Activated effector memory CD4-positive, alpha-beta T cell treated with Interleukin-2 at 50 U/mL for 16 hours (primary cell): ENCODE results near the gene PTH2R.
"Not testable (repeated sequence)": the region's sequence is repeated elsewhere in the genome, so short reads cannot be mapped to it uniquely, and the experiment has no call there.

Experiments used
- DNase-seq: peaks from one replicate; pipeline ENCODE4 v3.0.0-alpha.2; 2020

The PTH2R gene

GRCh38 chr2:208488686-208489564, 82.3 kb downstream of the PTH2R start:
- no peak for DNase-seq

- DNase-seq, result no peak
Measured at GRCh38 chr2:208489687-208490086, 83.1 kb downstream of the PTH2R start.

DNA sequence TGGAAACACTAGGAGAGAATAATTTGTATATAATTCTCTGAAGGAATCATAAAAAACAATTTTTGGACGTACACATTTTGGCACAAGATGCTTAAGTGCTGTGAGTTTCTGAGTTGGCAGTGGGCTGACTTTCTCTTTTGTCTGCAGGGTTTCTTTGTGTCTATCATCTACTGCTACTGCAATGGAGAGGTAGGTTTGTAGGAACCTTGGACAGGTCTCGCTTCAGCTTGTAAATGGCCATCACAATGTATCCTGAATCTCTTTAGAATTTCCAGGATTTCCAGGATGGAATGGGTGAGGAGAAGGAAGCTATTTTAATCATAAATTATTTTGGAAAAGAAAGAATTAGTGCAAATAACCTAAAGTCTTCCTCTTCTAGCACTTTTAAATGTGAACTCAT, 83.9 kb downstream of the PTH2R start:
- no peak for DNase-seq

GRCh38 chr2:208491641-208492040, 85.0 kb downstream of the PTH2R start:
- no peak for DNase-seq

GRCh38 chr2:208492069-208492468, 85.5 kb downstream of the PTH2R start:
- no peak for DNase-seq

GRCh38 chr2:208493186-208493585, 86.6 kb downstream of the PTH2R start:
- DNase-seq, result no peak

- no peak for DNase-seq
Measured at GRCh38 chr2:208496129-208496528, 89.5 kb downstream of the PTH2R start.

DNA sequence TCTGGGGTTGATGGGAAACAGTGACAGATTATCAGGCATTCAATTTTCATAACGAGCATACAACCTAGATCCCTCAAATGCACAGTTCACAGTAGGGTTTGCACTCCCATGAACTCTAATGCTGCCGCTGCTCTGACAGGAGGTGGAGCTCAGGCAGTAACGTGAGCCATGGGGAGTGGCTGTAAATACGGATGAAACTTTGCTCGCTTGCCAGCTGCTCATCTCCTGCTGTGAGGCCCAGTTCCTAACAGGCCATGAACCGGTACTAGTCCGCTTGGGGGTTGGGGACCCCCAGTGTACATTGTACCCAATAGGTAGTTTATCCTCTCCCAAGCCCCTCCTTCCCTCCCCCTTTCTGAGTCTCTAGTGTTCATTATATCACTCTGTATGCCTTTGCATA, 94.6 kb downstream of the PTH2R start:
- no peak for DNase-seq

- no peak for DNase-seq
Measured at GRCh38 chr2:208502288-208502687, 95.7 kb downstream of the PTH2R start.

DNA sequence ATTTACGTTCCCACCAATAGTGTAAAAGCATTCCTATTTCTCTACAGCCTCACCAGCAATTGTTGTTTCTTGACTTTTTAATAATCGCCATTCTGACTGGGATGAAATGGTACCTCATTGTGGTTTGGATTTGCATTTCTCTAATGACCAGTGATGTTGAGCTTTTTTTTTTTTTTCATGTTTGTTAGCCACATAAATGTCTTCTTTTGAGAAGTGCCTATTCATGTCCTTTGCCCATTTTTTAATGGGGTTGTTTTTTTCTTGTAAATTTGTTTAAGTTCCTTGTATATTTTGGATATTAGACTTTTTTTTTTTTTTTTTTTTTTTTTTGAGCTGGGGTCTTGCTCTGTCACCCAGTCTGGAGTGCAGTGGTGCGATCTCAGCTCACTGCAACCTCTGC, 98.8 kb downstream of the PTH2R start:
- DNase-seq, result not testable (repeated sequence)

DNA sequence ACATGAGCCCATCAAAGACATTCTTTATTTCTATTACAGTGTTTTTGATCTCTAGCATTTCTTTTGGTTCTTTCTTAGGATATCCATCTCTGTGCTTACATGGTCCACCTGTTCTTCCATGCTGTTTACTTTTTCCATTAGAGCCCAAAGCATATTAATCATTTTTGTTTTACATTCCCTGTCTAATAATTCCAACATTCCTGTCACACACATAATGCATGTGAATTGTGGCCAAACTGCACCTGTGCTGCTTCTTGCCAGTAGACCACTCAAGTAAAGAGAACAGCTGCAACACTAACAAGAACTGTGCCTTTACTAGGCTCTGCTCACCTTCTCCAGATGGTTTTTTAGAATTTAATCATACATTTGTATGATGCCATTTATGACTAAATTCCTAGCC, 103.0 kb downstream of the PTH2R start:
- no peak for DNase-seq

GRCh38 chr2:208511016-208511415, 104.4 kb downstream of the PTH2R start:
- no peak for DNase-seq

DNA sequence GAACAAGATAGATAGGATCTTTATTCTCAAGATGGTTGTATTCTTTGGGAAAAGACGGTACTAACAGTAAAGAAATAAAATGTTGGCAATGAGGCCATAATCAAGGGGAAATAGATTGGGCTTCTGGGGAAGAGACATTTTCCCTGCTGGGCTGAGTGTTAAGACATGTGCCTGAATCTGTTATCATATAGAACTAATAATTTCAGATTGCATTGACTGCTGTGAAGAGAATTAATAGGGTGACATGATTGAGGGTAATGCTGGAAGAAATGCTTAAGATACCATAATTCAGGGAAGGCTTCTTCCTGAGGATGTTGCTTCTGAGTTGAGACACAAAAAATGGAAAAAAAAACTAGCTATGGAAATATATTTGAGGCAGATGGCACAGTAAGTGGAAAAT, 105.0 kb downstream of the PTH2R start:
- DNase-seq, result no peak

- DNase-seq, result no peak
Measured at GRCh38 chr2:208515099-208515498, 108.5 kb downstream of the PTH2R start.

DNA sequence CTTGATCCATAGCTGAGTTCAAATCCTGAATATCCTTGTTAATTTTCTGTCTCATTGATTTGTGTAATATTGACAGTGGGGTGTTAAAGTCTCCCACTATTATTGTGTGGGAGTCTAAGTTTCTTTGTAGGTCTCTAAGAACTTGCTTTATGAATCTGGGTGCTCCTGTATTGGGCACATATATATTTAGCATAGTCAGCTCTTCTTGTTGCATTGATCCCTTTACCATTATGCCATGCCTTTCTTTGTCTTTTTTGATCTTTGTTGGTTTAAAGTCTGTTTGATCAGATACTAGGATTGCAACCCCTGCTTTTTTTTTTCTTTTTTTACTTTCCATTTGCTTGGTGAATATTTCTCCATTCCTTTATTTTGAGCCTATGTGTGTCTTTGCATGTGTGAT, 116.5 kb downstream of the PTH2R start:
- DNase-seq, result not testable (repeated sequence)

- not testable (repeated sequence) for DNase-seq
Measured at GRCh38 chr2:208525165-208525564, 118.6 kb downstream of the PTH2R start.

DNA sequence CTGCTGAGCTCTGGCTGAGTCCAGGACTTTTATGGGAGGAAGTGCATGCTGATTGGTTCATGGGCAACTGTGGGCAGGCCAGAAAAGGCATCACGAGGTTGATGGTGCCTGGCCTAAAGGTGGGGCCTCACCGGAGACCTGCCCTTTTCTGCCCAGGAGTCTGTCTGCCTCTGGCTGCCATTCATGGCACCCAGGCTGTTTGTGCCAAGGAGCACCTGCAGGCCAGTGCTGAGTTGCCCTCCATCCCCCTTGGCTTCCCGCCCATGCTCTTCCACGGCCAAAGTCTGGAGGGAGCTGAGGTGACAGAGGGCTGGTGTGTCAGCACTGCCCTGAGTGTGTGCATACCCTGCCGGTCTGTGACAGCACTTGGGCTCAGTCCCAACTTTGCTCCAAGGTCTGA, 123.2 kb downstream of the PTH2R start:
- no peak for DNase-seq

GRCh38 chr2:208531361-208531760, 124.8 kb downstream of the PTH2R start:
- DNase-seq, result no peak

DNA sequence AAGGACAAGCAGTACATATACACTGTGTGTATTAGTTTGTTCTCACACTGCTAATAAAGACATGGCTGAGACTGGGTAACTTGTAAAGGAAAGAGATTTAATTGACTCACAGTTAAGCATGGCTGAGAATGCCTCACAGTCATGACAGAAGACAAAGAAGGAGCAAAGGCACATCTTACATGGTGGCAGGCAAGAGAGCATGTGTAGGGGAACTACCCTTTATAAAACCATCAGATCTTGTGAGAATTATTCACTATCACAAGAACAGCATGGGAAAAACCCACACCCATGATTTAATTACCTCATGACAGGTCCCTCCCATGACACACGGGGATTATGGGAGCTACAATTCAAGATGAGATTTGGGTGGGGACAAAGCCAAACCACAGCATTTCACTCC, 129.0 kb downstream of the PTH2R start:
- not testable (repeated sequence) for DNase-seq

DNA sequence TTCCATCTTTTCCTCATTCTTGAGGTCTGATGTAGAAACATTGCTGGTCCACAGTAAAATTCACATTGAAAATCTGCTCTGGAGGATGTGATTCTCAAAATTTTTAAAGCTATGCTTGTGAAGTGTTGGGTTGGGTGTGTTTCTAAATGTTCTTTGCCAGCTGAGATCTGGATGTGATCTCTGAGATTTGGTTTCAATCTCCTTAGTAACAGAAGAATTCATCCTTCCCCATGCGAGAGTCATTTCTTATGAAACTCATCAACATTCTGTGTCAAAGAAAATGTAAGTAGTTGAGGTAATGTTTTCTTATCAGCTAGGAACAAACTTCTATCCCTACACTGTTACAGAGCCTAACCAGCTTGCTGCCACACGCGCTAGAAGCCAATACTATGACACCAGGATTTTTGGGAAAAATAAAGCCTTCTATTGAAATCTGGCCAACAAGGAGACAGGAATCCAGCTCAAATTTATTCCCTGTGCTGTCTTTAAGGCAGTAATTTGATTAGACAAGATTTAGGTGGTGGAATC, 134.9 kb downstream of the PTH2R start:
- DNase-seq, result no peak

DNA sequence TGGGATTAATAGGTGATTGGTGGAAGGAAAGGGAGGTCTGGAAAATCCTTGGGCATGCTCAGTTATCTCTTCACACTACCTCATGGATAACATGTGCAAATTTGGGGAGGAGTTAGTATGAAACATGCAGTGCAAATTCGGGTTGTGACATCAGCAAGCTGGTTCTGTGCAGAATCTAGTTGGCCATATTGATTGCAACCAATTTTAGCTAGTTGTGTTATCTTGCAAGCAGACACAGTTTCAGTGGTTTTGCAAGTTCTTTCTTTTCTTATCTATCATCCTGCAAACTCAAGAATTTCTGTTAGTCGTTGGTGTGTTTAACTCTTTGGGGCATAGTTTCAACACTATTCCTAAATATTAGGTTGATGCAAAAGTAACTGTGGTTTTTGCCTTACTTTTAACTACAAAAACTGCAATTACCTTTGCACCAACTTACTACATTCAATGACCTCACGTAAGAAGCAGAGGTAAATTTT, 135.4 kb downstream of the PTH2R start:
- DNase-seq, result no peak

DNA sequence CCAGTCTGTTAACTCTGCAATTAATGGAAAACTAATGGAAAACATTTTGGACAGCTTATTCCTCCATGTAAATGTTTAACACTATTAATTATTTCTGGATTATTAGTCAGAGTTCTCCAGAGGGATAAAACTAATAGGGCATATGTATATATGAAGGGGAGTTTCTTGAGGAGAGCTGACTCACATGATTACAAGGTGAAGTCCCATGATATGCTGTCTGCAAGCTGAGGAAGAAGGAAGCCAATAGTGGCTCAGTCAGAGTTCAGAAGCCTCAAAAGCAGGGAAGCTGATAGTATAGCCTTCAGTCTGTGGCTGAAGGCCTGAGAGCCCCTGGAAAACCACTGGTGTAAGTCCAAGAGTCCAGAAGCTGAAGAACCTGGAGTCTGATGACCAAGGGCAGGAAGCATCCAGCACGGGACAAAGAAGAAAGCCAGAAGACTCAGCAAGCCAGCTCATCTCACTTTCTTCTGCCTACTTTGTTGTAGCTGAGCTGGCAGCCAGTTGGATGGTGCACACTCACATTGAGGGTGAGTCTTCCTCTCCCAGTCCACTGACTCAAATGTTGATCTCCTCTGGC, 136.0 kb downstream of the PTH2R start:
- no peak for DNase-seq
